Pancreas (tissue), 10 donors: ENCODE measurements around the gene CYP39A1. TPM values are rescaled to one million over a fixed set of nuclear protein-coding genes. Genes with fewer than 3 reads are reported as not detected.

Experiments
- ATAC-seq, 4 donors: fragments of 200-7000 bp; cut with Tn5 transposase; one replicate each; pipeline versions ENCODE4 v1.8.0 to v1.9.1; 2020; ENCODE audit warnings: mild to moderate bottlenecking in 4 of 4, moderate library complexity in 4 of 4
- DNase-seq, 6 donors: peaks; one replicate each; pipeline ENCODE4 v3.0.0-alpha.2; 2020
- FAIRE-seq: peaks from 2 replicates; lab custom pipeline; 2012; peaks lifted over from hg19 to GRCh38; lab: Jason Lieb, UNC
- H3K27ac ChIP-seq, 4 donors: fragments of 200-600 bp; sonication (generic); 1 replicate in 3 of 4; 2 replicates in 1 of 4; pipeline versions ENCODE4 v1.5.0 to v1.8.0; 2020
- H3K27me3 ChIP-seq, 4 donors: fragments of 200-600 bp; one replicate each; pipeline ENCODE4 v1.8.0; 2021
- H3K36me3 ChIP-seq, 3 donors: fragments of 200-600 bp; sonication (generic) in 1 of 3; one replicate each; pipeline versions ENCODE4 v1.5.0 to v1.8.0; 2020 to 2021
- H3K4me1 ChIP-seq, 3 donors: fragments of 200-600 bp; one replicate each; pipeline ENCODE4 v1.8.0; 2021
- H3K4me3 ChIP-seq, 4 donors: fragments of 200-600 bp; sonication (generic) in 2 of 4; one replicate each; pipeline versions ENCODE4 v1.5.0 to v1.8.0; 2020 to 2021
- H3K9me3 ChIP-seq, 4 donors: fragments of 200-600 bp; one replicate each; pipeline ENCODE4 v1.8.0; 2021
- WGBS, 2 donors: extraction: QIAGEN DNeasy Blood & Tissue Kit; methylation state at CpG; one replicate each; pipeline ENCODE4 v1.1.7; 2013; 5-methylcytosine and 5-hydroxymethylcytosine counted together
- intact Hi-C, 3 donors: fragments of 100-400 bp; cut with DNase I; formaldehyde crosslinking; loops; one replicate each; pipeline versions ENCODE4 v1.11.1 to v1.14.2; 2022
- polyA plus RNA-seq, 2 donors: library from polyadenylated mRNA; stranded (reverse); fragments of 200-250 nt; gene quantifications; one replicate each; pipeline ENCODE4 v1.2.3, GENCODE V29; 2013
- total RNA-seq, 6 donors: library from RNA; stranded (reverse); fragmentation: NEBNext Ultra II Directional in 4 of 6; extraction: Animal tissue kit (Norgen Biotek cat#: 25700) in 4 of 6; gene quantifications; one replicate each; pipeline versions ENCODE4 v1.2.1 to v1.2.4, GENCODE V29; 2021 to 2023
- TF ChIP-seq, protein P1 (sequence below), 4 donors: fragments of 200-600 bp; sonication (generic) in 3 of 4; IDR thresholded peaks; one replicate each; pipeline versions ENCODE4 v1.5.0 to v1.8.0; 2021; ENCODE audit warnings: antibody characterized with exemption in 4 of 4
- donor health status: healthy with polysubstance abuse.
- donor health status: DM: no; HTN: no; CAD: no; lungs with moderate emphysema.
- donor health status: DM: no; HTN: no; CAD: no.
- donor health status: control.
- donor health status: control.
- donor health status: Bipolar disorder and iron deficiency.
- donor health status: DM: yes; HTN: yes; CAD: no.
- donor health status: DM: no; HTN: no; CAD: no.
- donor health status: DM: no; HTN: no; CAD: no.
- donor health status: DM: yes; HTN: yes; CAD: no.

CYP39A1 gene
- total and polyA plus RNA-seq, 8 donors = 1.3 to 7.8 (median 3.4) TPM

DNA sequence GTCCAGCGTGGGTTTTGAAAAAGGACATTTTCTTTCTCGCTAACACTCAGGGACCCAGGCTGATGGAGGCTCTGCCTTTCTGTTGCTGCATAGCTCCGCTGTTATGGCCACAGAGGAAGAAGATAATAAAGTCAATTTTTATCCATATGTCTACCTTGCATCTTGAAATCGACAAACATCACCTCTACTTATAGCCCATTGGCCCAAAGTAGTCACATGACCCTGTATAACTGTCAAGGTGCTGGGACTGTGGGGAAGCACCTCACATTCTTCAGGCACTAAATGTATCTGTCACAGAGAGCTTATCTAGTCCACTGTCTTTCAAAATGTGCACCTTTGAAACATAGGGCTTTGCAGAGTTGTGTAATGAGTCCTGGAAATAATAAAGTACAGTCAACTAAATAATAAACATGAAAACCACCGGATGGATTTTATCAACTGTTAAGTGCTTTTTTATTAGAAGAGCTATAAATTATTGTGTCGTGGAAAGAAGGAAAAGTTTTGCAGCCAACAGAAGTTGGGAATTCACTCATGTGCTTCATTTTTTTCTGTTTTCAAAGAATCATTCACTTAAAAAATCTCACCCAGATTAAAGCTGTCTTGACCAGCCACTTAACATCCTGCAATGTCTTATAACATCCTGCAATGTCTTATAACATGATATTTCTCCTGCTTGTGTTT is 113.7 kb downstream of the CYP39A1 start:
- H3K36me3 ChIP-seq = no peaks in the 10 kb centered on the region
- intact Hi-C loops = no loop called here
- no peaks in the 10 kb centered on the region for H3K27me3 ChIP-seq
- ATAC-seq (no peak), FAIRE-seq (no peak), DNase-seq (no peak)
- TF ChIP-seq, protein P1, sequence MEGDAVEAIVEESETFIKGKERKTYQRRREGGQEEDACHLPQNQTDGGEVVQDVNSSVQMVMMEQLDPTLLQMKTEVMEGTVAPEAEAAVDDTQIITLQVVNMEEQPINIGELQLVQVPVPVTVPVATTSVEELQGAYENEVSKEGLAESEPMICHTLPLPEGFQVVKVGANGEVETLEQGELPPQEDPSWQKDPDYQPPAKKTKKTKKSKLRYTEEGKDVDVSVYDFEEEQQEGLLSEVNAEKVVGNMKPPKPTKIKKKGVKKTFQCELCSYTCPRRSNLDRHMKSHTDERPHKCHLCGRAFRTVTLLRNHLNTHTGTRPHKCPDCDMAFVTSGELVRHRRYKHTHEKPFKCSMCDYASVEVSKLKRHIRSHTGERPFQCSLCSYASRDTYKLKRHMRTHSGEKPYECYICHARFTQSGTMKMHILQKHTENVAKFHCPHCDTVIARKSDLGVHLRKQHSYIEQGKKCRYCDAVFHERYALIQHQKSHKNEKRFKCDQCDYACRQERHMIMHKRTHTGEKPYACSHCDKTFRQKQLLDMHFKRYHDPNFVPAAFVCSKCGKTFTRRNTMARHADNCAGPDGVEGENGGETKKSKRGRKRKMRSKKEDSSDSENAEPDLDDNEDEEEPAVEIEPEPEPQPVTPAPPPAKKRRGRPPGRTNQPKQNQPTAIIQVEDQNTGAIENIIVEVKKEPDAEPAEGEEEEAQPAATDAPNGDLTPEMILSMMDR (IDR thresholded peaks at IDR 0.05) = no peak
- H3K27ac ChIP-seq = no peak overlapping the region
- no peak overlapping the region for H3K4me3 ChIP-seq
- no peaks in the 10 kb centered on the region for H3K4me1 ChIP-seq
- WGBS, 2 donors = 54 to 55% methylated on average over 6 of the region's 6 CpGs
- no peaks in the 10 kb centered on the region for H3K9me3 ChIP-seq

DNA sequence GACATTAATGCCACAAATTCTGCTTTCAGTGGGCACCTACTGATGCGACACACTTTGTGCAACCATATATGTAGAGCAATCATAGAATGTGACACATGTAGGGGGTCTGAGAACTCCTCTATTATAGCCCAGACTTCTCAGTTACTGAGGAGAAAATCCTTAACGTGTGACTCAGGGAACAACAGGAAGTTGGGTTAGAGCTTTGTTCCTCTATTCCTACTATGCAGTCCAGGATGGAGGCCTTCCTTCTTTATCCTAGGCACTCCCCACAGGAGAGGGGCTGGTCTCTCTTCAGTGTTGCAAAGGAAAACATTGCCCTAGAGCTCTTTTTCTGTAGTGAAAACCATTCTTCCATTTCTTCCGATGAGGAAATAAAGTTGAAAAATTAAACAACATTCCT is 121.7 kb downstream of the CYP39A1 start:
- DNase-seq = no peak
- no peaks in the 10 kb centered on the region for H3K27me3 ChIP-seq
- H3K9me3 ChIP-seq = no peaks in the 10 kb centered on the region
- H3K4me3 ChIP-seq = no peak overlapping the region
- no peak overlapping the region for H3K27ac ChIP-seq
- H3K4me1 ChIP-seq = no peaks in the 10 kb centered on the region
- no peak for FAIRE-seq
- 74 to 80% methylated on average over 3 of the region's 3 CpGs for WGBS, 2 donors
- TF ChIP-seq, protein P1 (IDR thresholded peaks at IDR 0.05) = no peak
- no peaks in the 10 kb centered on the region for H3K36me3 ChIP-seq
- intact Hi-C loops = no loop called here
- ATAC-seq = no peak

DNA sequence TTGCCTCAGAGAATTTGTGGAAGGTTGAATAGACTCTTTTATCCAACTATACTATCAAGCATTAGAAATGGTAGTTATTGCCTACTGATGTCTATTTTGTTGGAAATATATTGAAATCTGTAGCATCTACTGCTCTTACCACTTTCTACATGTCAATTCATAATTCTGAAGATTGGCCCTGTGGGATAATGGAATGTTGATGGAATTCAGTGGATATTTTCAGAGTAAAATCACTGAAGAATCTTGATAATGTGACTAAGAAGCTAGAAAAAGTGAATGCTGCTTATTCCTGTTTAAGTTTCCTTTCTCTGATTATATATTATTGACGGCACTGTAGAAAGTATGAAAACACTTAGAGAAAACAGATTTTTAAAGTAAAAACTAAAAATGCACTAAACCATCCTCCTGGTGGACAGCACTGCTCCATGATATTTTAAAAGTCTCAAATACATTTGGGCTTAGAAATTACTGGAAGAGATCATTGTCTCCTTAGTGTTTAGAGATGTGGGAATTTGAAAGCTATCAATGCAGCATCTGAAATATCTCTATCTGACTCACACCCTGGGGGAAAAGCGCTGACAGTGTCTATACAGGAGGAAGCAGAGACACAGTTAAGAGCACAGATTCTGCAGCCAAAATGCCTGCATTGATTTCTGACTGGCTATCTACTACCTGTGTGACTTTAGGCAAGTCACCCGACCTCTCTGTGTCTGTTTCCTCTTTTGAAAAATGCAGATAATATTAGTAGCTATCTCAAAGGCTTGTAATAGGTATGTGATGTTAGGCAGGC is 123.5 kb downstream of the CYP39A1 start:
- H3K9me3 ChIP-seq = no peaks in the 10 kb centered on the region
- 69 to 83% methylated on average over 3 of the region's 3 CpGs for WGBS, 2 donors
- no peaks in the 10 kb centered on the region for H3K4me1 ChIP-seq
- no peak for DNase-seq
- TF ChIP-seq, protein P1 (IDR thresholded peaks at IDR 0.05) = no peak
- no peaks in the 10 kb centered on the region for H3K27me3 ChIP-seq
- intact Hi-C loops = no loop called here
- no peak for ATAC-seq
- H3K36me3 ChIP-seq = no peaks in the 10 kb centered on the region
- no peak overlapping the region for H3K27ac ChIP-seq
- no peak overlapping the region for H3K4me3 ChIP-seq
- FAIRE-seq = no peak

DNA sequence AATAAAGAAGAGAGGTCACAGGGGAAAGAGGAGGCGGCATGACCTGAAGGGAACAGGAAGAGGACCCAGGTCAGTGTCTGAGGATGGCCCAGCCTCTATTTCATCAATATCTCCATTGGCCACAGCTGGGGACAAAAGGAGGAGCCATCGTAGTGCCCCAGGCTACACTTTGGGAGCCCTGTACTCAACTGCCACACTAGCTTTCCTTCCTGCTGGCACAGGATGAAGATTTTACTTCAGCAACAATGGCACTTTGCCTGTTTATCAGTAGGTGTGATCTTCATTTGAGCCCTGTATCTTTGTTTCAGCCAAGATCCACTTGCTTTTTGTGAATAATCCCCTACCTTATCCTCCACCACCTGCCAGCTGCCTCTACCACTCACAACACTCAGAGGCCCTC is 126.0 kb downstream of the CYP39A1 start:
- intact Hi-C loops = no loop called here
- Histone ChIP-seq H3K4me1 (no peaks in the 10 kb centered on the region), H3K4me3 (no peak overlapping the region), H3K36me3 (no peaks in the 10 kb centered on the region), H3K9me3 (no peaks in the 10 kb centered on the region), H3K27ac (no peak overlapping the region), H3K27me3 (no peaks in the 10 kb centered on the region)
- TF ChIP-seq, protein P1 (IDR thresholded peaks at IDR 0.05) = no peak
- 92% methylated on average over 2 of the region's 2 CpGs for WGBS, 2 donors
- FAIRE-seq (no peak), DNase-seq (no peak), ATAC-seq (no peak)

DNA sequence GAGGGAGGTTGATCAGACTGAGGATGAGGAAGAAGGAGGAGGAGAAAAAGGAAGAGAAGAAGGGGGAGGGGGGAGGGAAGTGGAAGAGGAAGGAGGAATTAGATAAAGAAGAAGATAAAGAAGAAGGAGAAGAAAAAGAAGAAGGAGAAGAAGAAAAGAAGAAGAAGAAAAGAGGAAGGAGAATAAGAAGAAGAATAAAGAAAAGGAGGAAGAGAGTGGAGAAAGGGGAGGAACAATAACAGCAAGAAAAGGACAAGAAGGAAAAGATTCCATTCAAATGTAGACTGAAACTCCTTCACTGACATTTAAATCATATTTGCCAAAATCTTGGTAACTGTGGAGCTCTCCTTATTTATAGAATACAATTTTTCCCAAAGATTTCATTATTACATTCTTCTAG is 127.0 kb downstream of the CYP39A1 start:
- H3K4me3 ChIP-seq = no peak overlapping the region
- no peaks in the 10 kb centered on the region for H3K4me1 ChIP-seq
- no peaks in the 10 kb centered on the region for H3K36me3 ChIP-seq
- TF ChIP-seq, protein P1 (IDR thresholded peaks at IDR 0.05) = no peak
- H3K9me3 ChIP-seq = no peaks in the 10 kb centered on the region
- ATAC-seq (no peak), FAIRE-seq (no peak), DNase-seq (no peak)
- no peak overlapping the region for H3K27ac ChIP-seq
- intact Hi-C loops = no loop called here
- no peaks in the 10 kb centered on the region for H3K27me3 ChIP-seq
